GM18873 (cell line): ENCODE measurements around the gene WIZ.
"Not testable (repeated sequence)": the region's sequence is repeated elsewhere in the genome, so short reads cannot be mapped to it uniquely, and the experiment has no call there.

Experiments used
- ATAC-seq: cut with Tn5 transposase; IDR thresholded peaks from one replicate; pipeline ENCODE4 v1.9.1; 2021; ENCODE audit warnings: mild to moderate bottlenecking, moderate library complexity, moderate number of reproducible peaks; ENCODE audit not compliant: unreplicated experiment, low FRiP score

Gene WIZ

DNA sequence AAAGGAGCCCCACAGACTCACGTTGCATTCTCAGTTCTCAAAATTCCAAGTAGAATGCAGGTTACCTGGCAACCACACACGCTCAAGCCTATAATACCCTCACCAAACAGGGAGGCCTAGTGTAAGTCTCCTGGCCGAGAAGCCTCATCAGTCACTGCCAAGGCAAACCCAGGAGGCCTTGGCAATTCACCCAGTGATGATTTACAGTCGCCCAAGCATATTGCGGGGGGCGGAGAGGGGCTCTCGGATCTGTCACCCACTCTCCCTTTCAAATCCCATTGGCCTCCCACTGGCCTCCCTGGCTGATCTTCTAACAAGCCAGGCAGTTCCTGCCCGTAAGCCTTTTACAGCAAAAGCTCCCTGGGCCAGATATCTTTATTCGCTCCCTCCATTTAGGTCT, 32.1 kb downstream of the WIZ start:
- no peak for ATAC-seq

DNA sequence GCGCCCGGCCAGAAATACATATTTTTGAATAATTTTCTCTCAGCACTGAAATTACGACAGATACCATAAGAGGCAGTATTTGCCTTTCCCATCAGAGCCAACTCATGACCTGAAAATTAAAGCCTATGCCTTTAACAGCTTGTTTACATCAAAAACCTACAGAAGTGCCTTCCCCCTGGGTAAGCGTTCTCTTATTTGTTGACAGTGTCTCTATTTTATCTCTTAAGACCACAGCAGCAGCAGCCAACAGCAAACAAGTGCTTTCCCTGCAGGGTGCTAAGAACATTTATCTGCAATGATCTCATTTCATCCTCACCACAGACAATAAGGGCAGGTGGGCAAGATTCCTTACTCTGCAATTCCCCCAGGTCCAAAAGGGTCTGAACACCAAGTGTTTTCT, 36.9 kb downstream of the WIZ start:
- no peak for ATAC-seq

DNA sequence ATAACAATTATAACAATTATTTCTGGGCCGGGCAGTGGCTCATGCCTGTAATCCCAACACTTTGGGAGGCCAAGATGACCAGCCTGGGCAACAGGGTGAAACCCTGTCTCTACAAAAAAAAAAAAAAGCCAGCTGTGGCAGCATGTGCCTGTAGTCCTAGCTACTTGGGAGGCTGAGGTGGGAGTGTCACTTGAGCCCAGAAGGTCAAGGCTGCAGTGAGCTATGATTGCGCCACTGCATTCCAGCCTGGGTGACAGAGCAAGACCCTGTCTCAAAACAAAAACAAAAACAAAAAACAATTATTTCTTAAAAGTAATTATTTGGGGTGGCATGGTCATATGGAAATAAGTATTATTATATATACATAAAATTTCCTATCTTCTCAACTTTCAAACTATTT, 38.4 kb downstream of the WIZ start:
- not testable (repeated sequence) for ATAC-seq

DNA sequence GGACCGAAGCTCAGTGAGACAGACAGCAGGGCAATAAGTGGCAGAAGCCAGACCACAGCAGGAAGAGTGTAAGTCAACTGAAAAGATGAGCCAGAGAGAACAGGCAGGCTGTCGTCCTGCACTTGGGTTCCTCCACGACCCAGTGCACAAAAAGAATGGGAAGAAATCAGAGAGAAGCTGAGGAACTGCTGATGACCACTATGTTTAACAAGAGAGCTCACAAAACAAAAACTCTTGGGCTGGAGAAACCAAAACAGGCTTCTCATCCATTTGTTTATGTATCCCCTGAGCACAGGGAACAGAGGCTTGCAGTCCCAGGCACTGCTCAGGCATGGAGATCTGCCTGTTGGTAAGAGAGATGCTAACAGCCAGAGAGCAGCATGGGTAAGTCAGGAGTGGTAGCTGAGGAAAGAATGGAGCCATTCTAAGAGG, 45.0 kb downstream of the WIZ start:
- no peak for ATAC-seq

DNA sequence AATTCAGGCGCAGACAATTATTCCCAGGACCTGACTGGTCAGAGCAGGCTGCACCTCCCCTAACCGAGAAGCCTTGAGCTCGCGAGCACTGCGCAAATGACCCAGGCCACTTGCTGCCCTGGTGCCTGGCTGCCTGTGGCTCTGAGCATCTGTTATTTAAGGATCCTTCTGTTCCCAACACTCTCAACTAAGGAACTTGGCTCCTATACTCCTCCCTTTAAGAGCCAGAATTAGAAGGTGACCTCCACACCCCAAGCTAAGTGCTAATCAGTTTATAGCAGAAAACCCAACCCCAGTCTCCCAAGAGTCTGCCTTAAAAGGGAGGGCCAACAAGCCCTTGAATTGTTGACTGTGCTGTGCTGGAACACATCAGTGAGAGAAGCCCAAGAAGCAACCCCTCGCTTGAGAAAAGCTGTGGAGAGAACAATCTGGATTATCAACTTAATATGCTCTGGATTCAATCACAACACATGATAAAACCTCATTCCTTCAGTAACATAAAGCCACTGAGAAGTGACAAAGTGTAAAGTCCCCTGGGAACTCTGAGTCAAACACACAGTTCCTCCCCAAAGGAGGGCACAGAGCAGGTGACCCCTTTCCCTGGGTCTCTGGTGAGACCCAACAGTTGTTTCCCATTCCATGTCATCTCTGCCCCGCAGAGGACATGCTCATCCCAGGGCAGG, 45.5 kb downstream of the WIZ start:
- no peak for ATAC-seq

DNA sequence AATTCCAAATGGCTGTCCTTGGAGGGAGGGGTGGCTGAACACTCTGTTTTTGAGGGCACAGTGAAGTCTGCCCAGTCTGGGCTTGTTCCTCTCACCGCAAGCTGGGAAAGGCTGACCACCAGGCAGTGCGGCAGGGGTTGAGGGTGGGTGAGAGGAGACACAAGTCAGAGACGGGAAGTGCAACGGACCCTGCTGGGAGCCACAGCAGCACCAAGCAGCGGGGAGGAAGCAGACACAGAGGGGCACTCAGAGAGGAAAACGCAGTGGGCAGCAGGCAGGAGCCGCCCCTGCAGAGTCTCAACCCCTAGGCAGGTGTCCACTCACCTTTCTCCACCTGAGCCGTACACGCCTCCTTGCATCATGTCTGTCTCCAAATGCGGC, 46.6 kb downstream of the WIZ start:
- no peak for ATAC-seq

DNA sequence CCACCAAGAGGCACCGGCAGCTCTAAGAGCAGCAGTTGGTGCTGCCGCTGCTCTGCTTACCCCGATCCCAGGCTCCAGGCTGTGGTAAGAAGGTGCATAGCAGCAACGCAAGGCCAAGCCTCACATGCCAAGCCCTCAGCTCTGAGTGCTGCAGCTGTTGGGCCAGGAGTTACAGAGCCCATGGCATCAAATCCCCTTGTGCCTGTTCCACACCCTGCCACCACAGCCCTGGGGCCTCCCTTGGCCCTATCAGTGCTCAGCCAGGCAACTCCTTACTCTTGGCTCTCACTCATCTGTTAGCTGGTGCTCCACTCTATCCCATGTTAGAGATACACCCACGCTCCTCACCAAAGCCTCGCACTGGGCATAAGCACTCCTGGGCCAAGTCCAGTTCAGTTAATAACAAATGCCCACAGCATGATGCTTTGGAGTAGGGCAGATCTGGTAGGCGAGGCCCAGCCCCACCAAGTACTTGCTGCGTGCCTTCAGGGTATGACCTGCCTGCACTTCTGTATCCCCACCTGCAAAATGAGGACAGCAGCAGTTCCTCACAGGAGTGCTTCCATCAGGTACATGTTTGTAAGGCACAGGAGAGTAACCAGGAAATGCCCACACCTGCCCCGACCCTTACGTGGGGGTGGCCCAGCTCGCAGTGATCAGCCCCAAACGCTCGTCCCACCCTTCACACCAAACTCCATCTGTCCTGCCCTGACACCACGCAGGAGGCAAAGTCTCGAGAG, 47.2 kb downstream of the WIZ start:
- ATAC-seq: no peak

DNA sequence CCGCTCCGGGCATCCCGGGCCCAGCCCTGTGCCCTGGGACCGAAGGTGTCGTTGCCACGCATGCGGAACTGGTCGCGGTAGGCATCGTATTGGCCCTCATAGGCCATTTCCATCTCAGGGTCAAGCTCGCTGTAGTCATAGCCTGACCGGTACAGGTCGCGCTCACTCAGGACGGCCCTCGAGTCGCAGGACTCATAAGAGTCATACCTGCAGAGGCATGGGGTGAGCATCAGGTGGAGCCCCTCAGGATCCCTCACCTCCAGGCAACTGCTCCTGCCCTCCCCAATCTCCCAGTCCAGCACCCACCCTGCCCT, 48.4 kb downstream of the WIZ start:
- ATAC-seq: no peak

DNA sequence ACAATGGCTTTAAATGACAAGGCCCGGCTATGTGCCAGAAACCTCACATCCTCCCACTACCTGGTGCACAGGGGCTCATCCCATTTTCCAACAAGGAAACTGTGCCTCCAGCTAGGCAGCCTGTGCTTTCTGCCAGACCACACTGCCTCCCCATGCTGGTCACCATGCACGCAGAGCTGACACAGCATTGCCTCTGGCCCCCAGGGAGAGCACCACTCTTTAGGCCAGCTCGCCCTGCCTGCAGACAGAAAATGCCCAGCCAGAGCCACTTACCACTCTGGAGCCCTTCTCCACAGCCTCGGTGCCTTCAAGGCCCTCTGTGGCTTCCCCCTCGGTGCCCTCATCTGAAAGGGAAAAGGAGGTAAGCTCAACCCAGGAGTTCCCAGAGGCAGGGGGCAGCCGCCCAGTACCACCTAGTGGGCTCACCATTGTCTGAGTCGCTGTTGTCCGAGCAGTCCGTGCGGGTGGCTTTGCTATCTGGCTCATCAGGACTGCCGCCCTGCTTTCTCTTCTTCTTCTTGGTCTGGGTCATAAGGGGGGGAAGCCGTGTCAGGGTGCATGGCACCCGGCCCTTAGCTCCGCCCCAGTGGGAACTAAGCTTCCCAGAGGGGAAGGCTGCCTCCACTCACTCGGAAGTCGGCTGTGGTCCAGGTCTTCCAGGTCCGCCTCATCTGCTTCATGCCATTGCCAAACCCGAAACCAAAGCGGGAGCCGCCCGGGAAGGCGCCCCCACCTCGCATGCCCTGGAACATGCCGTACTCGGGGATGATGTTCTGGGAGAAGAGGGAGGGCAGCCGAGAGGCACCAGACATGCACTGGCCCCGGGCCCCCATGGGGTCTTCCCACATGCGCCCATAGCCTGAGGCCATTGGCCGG, 49.0 kb downstream of the WIZ start:
- ATAC-seq: no peak

DNA sequence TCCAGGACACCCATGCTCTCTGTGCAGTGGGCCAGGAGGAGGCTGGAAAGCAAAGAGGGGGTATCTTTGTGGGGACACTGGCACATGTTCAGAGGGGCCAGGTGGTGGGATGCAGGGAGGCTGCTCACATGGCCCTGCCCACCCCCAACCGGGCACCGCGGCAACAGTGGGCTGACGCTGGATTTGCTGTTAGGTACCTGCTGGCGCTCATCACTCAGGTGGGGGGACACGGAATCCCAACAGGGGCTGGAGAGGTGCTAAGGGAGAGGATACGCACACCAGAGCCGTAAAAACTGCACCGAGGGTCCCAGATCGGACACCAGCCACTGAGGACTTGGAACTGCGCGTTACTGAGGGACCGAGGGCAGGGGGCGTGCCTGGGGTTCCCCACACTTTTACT, 50.1 kb downstream of the WIZ start:
- no peak for ATAC-seq

DNA sequence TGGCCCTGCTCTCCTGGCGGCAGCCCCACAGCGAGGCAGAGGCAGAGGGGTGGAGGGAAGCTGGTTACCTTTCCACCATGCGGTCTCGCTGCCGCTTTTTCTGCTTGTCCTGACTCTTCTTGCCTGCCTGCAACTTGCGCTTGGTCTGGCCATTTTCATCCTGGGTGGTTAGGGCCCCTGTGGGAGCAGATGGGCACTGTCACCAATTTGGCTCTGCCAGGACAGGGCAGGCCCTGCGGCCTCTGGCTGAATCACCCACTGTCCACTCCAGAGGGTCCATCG, 50.6 kb downstream of the WIZ start:
- no peak for ATAC-seq

DNA sequence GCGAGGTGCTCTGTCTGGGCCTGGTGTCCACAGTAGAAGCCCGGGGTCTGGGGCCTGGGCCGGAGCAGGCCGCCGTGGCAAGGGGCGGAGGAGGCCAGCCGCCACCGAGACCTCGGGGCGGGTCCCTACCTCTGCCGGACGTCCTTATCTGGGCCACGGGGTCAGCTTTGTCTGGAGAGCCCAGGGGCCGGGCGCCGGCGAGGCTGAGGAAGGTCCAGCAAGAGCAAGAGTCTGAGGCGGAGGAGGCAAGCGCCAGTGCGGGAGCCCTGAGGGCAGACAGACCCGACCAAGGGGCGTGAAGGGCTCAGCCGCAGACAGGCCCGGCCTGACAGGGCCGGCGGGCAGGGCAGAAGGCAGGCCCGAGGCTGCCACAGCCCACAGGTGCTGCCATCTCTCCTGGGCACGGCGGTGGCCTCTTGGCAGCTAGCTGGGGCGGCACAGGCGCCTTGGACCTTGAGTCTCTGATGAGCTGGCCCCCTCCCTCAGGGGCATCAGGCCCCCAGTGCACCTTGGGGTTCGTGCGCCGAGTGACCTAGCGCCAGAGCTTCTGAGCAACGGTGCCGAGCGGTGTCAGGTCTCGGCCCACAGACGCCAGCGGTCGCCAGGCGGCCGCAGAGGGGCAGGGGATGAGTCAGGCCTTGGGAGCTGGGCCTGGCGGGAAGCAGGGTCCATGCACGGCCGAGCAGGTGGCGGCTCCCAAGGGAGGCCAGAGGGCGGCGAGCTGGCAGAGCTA, 51.1 kb downstream of the WIZ start:
- ATAC-seq: no peak

DNA sequence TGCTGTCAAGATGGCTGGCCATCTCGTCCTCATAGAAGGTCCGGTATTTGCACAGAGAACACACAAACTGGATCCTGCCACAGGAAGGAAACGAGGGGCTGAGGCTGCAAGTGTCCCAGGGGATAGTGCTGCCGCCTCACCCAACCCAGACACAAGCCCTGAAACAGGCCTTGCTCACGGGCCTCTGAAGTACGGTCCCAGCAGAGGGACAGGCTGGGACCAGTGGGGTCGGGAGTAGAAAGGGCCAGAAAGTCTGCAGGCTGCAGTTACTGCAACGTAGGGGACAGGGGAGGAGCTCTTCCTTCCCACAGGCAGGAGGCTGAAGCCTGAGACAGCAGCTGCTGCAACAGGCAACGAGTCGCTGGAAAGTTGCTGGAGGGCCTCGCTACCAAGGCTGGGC, 52.0 kb downstream of the WIZ start:
- no peak for ATAC-seq

DNA sequence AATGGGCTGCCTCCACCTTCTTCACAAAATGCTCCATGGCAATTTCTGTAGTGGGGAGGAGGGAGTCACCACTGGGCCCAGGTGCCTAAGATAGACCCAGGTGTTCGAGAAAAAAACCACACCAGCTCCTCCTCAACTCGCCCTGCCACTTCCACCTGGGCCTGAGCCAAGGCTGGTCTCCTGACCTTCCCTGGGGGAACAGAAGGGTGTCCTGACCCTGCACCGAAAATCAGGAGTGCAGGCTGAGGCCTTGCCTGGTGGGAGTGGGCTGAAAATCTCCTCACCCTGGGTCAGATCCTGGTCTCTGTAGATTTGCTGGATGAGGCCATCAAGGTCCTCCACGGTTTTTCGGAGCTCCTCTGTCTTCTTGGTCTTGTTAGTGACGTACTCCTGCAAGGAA, 52.5 kb downstream of the WIZ start:
- no peak for ATAC-seq

DNA sequence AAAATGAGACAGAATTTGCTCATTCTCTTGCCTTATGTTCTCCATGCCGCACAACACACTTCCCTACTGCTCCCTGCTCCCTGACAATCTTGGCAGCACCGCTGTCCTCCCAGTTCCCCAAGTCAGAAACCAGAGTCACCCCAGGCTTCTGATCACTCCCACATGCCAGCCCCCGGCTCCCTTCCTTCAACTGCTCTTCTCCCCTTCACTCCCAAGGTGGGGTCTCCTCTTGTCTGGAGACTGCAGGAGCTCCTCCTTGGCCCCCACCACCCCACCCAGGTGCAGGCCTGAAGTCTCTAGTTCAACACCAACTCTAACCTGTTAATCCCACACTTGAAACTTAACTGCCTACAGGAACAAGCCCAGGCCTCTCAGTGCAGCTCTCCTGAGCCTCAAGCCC, 53.3 kb downstream of the WIZ start:
- no peak for ATAC-seq

DNA sequence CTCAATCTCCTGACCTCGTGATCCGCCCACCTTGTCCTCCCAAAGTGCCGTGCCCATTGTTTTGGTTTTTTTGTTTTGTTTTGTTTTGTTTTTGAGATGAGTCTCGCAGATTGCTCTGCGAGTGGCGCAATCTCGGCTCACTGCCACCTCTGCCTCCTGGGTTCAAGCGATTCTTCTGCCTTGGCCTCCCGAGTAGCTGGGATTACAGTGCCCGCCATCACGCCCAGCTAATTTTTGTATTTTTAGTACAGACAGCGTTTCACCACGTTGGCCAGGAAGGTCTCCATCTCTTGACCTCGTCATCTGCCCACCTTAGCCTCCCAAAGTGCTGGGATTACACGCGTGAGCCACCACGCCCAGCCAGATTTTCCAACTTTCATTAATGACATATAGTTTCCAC, 54.5 kb downstream of the WIZ start:
- not testable (repeated sequence) for ATAC-seq

DNA sequence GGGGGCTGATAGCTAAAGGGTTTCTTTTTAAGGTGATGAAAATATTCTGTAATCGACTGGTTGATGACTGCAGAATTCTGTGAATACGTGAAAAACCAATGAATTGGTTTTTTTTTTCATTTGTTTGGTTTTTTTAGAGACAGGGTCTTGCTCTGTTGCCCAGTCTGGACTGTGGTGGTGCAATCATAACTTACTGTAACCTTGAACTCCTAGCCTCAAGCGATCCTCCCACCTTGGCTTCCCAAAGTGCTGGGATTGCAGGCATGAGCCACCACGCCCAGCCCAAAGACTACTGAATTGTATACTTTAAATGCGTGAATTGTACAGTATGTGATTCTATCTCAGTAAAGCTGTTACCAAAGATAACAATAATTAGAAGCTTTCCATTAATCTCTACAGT, 55.3 kb downstream of the WIZ start:
- no peak for ATAC-seq

DNA sequence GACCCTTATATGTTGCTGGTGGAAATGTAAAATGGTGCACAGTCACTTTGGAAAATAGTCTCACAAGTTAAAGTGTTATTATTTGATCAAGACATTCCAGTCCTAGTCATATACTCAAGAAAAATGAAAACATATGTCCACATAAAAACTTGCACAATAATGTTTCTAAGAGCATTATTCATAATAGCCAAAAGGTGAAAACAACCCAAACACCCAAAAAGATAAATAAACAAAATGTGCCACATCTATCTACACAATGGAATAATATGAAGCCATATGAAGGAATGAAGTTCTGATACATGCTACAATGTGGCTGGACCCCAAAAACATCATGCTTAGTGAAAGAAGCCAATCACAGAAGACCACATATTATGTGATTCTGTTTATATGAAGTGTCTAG, 55.8 kb downstream of the WIZ start:
- ATAC-seq: no peak

DNA sequence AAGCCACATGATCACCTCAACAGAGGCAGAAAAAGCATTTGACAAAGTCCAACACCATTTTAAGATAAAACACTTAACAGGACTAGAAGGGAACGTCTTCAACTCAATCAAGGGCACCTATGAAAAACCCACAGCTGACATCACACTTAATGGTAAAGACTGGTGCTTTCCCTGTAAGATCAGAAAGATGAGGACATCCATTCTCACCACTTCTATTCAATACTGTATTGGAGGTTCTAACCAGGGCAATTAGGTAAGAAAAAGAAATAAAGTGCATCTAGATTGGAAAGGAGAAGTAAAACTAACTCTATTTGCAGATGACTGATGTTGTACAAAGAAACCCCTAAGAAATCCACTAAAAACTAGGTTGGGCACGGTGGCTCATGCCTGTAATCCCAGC, 58.9 kb downstream of the WIZ start:
- ATAC-seq: no peak

DNA sequence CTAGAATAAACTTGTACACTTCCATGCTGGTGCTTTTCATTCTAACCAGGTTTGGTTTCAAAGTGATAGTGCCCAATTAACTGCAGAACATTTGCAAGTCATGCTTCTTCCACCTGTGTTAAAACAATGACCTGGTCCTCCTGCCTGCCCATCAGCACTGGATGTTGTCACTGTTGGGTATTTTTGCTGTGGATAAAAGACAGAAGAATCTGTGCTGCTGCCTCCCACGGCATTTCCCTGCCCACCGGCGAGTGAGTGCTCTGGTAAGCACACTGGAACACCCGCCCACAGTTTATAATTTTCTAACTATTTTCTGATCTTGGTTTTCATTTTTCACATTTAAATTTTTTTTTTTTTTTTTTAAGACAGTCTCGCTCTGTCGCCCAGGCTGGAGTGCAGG, 67.9 kb downstream of the WIZ start:
- ATAC-seq: no peak

DNA sequence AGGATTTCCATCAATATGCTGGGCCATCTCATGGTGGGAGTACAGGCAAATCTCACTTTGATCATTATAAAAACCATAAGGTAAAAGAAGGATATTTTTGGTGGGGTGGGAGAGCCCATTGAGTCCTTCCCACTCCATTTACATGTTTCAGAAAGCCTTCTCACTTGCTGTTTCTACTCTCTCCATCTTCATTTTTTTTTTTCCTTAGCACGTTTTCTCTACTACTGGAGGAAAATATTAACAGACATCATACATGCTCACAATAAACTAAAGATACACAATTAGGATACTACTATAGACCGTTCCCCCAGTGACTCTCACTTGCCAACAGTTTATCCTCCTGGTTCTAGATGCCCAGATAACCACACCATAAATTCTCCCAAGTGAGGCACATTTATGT, 68.3 kb downstream of the WIZ start:
- no peak for ATAC-seq
